GM15510 (cell line): ENCODE data around the gene UNC80.

ENCODE experiments used
- POLR2A ChIP-seq: IDR thresholded peaks from 3 replicates; pipeline ENCODE4 v1.6.1; 2011; ENCODE audit warnings: borderline replicate concordance; ENCODE audit not compliant: insufficient read length; ENCODE audit errors: extremely low read depth

UNC80 gene

GRCh38 chr2:209791151-209791550 is 19.5 kb downstream of the UNC80 start:
- TF ChIP-seq POLR2A, result no peak

- no peak for TF ChIP-seq POLR2A
These were observed 33.7 kb downstream of the UNC80 start for GRCh38 chr2:209805351-209805750.

DNA sequence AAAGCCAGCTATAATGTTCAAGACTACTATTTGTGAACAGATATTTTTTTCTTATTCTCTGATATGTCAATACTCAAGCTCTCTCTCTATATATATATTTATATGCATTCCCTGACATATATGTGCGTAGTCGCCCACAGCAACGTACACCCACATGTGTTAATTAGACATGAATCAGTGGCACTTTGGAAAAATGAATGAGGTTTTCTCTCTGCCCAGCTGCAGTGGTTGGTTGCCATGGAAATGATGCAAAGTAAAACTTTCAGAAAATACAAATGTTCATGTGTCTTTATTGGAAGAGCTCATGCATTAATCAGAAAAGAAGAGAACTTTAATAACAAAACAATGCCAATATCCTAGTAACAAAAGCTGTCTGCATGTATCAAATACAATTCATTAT is 34.7 kb downstream of the UNC80 start:
- no peak for TF ChIP-seq POLR2A

- no peak for TF ChIP-seq POLR2A
These were observed 36.9 kb downstream of the UNC80 start for GRCh38 chr2:209808521-209808920.

DNA sequence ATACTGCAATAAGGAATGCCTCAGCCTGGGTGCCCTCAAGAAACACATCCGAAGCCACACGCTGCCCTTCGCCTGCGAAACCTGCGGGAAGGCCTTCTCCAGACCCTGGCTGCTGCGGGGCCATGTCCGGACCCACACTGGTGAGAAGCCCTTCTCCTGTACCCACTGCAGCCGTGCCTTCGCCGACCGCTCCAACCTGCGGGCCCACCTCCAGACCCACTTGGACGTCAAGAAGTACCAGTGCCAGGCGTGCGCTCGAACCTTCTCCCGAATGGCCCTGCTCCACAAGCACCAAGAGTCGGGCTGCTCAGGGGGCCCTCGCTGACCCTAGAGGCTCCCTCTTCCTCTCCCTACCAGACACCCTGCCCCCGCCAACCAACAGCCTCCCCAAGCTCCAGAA is 37.6 kb downstream of the UNC80 start:
- no peak for TF ChIP-seq POLR2A

DNA sequence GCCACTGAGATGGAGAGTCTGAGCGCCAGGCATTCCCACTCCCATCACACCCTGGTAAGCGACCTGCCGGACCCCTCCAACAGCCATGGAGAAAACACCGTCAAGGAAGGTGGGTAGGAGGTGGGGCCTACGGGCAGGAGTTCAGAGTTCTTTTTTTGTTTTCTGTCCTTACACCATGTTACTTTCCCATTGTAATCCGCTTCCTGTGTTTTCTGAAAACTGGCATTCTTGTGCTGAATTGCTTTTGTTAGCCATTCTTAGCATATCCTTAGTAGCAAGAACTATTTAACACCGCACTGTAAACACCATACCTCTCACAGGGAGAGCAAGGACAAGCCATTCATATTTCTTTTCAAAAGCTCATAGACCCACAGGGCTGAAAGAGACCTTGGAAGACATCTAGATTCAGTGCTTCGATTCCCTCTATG is 46.2 kb downstream of the UNC80 start:
- no peak for TF ChIP-seq POLR2A

DNA sequence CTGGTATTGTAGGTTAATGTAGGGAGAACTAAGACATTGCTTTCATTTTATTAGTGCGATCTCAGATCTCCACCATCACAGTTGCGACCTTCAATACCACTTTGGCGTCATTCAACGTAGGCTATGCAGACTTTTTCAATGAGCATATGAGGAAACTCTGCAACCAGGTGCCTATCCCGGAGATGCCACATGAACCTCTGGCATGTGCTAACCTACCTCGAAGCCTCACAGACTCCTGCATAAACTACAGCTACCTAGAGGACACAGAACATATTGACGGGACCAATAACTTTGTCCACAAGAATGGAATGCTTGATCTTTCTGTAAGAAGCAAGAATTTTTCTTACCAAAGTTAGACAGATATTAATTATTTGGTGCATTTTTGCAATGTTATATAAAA is 47.3 kb downstream of the UNC80 start:
- TF ChIP-seq POLR2A, result no peak

DNA sequence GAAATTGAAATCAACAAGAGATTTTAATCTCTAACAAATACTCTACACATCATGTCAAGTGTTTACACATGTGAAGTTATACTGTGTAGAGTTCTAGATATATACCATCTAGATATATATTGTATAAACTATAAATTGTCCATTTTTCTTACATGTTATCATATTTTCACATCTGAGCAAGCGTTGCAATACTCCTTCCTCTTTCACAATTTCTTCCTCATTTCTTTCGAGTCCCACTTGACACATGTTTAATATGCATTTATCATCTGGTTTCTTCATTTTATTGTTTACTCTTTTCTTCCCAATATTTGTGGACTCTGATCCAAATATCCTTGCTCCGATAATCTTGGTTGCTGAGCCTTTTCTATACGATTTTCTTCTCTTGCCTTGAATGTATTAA is 50.2 kb downstream of the UNC80 start:
- no peak for TF ChIP-seq POLR2A

GRCh38 chr2:209823484-209823883 is 51.9 kb downstream of the UNC80 start:
- no peak for TF ChIP-seq POLR2A

DNA sequence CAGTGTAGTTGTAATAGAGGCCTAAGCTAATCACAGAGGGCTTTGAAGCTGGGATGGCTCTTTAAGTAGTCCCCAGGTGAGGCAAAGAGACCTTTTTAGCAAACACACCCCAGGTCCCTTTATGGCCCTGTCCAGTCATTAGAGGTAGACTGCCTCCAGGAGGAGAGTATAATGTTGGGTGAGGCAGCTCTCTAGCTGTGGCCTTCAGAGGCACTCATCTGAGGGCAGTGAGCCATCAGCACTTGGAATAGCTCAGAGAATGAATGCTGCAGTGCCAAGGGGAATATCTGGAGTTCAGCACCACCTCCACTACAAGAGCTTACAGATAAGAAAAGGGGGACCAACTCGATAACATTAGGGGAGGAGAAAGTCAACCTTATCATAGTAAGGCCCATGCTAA is 52.8 kb downstream of the UNC80 start:
- no peak for TF ChIP-seq POLR2A

GRCh38 chr2:209830722-209831465 is 59.3 kb downstream of the UNC80 start:
- no peak for TF ChIP-seq POLR2A

DNA sequence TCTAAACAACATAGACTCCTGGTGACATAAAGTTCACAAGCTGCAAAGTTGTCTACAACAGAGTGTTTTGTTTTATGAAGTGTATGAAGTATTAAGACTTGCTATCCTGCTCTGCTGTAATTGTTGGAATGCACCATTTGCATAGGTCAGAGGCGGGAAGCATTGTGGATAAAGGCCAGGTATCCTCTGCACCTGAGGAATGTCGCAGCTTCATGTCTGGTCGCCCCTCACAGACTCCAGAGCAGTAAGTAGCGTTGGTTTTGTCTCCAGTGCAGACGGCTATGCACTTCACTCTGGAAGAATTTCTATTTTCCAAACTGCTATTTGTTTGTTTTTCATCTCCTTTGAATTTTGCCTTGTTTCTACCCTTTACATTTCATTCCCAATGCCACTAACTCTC is 63.1 kb downstream of the UNC80 start:
- no peak for TF ChIP-seq POLR2A

GRCh38 chr2:209840434-209840833 is 68.8 kb downstream of the UNC80 start:
- TF ChIP-seq POLR2A, result no peak

DNA sequence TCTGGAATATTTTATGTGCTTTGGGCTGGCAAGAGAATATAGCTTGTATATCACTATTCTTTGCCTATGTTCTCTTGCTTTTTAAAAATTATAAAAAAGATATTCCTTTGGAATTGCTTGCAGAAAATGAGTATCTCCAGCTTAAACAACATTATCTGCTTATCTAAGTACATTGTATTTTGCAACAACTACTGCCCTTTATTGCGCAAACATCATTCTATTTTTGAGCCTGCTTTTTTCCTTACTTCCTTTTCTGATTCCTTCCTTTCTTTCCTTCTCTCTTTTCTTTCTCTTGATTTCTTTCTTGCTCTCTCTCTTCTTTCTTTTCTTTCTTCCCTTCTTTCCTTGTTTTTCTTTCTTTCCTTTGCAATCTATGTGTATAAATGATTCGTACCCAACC is 74.0 kb downstream of the UNC80 start:
- TF ChIP-seq POLR2A, result no peak

DNA sequence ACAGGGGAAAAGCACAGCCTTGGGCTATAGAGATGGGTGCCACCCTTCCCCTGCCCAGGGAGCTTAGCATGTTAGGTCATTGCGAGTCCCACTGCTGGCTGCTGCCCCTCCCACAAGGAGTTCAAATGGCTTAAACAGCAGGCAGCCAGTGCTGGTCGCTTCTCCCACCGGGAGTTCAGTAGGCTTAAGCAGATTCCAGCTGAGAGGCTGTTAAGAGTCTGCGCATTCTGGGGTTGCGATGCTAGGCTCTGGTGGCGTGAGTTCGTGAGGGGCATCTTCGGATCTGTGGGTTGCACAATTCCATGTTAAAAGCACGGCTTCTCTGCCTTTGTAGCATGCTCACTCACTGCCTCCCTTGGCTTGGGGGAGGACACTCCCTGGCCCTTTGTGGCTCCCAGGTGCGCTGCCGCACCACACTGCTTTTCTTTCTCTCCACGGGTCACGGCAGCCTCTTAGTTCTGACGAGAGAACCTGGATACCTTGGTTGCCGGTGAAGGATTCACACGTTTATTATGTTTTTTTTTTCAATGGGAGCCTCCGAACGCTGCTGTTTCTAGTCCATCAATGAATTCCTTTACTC is 93.2 kb downstream of the UNC80 start:
- no peak for TF ChIP-seq POLR2A

- TF ChIP-seq POLR2A, result no peak
These were observed 96.8 kb downstream of the UNC80 start for GRCh38 chr2:209868271-209868994.
